H9 (cell line): ENCODE measurements around the gene TTC17. TPM values are rescaled to one million over a fixed set of nuclear protein-coding genes. Genes with fewer than 3 reads are reported as not detected.

Experiments
- DNase-seq: peaks from one replicate; pipeline ENCODE4 v3.0.0-alpha.2; 2017
- H2AFZ ChIP-seq: one replicate; pipeline ENCODE4 v1.6.1; 2013; ENCODE audit warnings: mild to moderate bottlenecking, low read length, control low read depth, moderate library complexity
- H2AK5ac ChIP-seq: 2 replicates; pipeline ENCODE4 v1.6.1; 2013; ENCODE audit warnings: low read length, control low read depth, mixed read lengths; ENCODE audit not compliant: insufficient read length
- H2BK120ac ChIP-seq: one replicate; pipeline ENCODE4 v1.6.1; 2013; ENCODE audit warnings: low read depth, mild to moderate bottlenecking, low read length, control low read depth, inconsistent platforms; ENCODE audit not compliant: poor library complexity, severe bottlenecking
- H2BK12ac ChIP-seq: 2 replicates; pipeline ENCODE4 v1.6.1; 2013; ENCODE audit warnings: low read length, control low read depth, mixed read lengths, low read depth; ENCODE audit not compliant: insufficient read length
- H2BK15ac ChIP-seq: 2 replicates; pipeline ENCODE4 v1.6.1; 2013; ENCODE audit warnings: low read depth, low read length, control low read depth
- H2BK20ac ChIP-seq: one replicate; pipeline ENCODE4 v1.6.1; 2013; ENCODE audit warnings: low read depth, mild to moderate bottlenecking, low read length, control low read depth, inconsistent platforms; ENCODE audit not compliant: poor library complexity, severe bottlenecking
- H2BK5ac ChIP-seq: 2 replicates; pipeline ENCODE4 v1.6.1; 2013; ENCODE audit warnings: low read length, control low read depth, mixed read lengths; ENCODE audit not compliant: insufficient read length
- H3K14ac ChIP-seq: 2 replicates; pipeline ENCODE4 v1.6.1; 2013; ENCODE audit warnings: low read length, control low read depth; ENCODE audit not compliant: insufficient read depth
- H3K18ac ChIP-seq: 2 replicates; pipeline ENCODE4 v1.6.1; 2013; ENCODE audit warnings: low read depth, mild to moderate bottlenecking, mixed read lengths, low read length, control low read depth; ENCODE audit not compliant: insufficient read length
- H3K23ac ChIP-seq: 2 replicates; pipeline ENCODE4 v1.6.1; 2013; ENCODE audit warnings: low read length, control low read depth, mixed read lengths, low read depth; ENCODE audit not compliant: insufficient read length
- H3K23me2 ChIP-seq: 2 replicates; pipeline ENCODE4 v1.6.1; 2013; ENCODE audit warnings: low read depth, mild to moderate bottlenecking, mixed read lengths, low read length, control low read depth; ENCODE audit not compliant: insufficient read length, poor library complexity, severe bottlenecking
- H3K27ac ChIP-seq: 2 replicates; pipeline ENCODE4 v1.5.1; 2013; ENCODE audit warnings: low read length, control low read depth, mixed read lengths, low read depth; ENCODE audit not compliant: insufficient read length
- H3K27me3 ChIP-seq: 2 replicates; pipeline ENCODE4 v1.6.1; 2013; ENCODE audit warnings: low read length, control low read depth, inconsistent platforms; ENCODE audit not compliant: insufficient read depth
- H3K4ac ChIP-seq: 2 replicates; pipeline ENCODE4 v1.6.1; 2013; ENCODE audit warnings: low read depth, mild to moderate bottlenecking, control low read depth, inconsistent platforms, low read length, moderate library complexity
- H3K4me1 ChIP-seq: 2 replicates; pipeline ENCODE4 v1.6.1; 2013; ENCODE audit warnings: low read length, control low read depth, inconsistent platforms; ENCODE audit not compliant: insufficient read depth
- H3K4me2 ChIP-seq: 2 replicates; pipeline ENCODE4 v1.6.1; 2013; ENCODE audit warnings: low read length, control low read depth, mixed read lengths; ENCODE audit not compliant: insufficient read length, insufficient read depth
- H3K56ac ChIP-seq: 2 replicates; pipeline ENCODE4 v1.6.1; 2013; ENCODE audit warnings: low read depth, mild to moderate bottlenecking, mixed read lengths, low read length, control low read depth; ENCODE audit not compliant: insufficient read length
- H3K79me1 ChIP-seq: 2 replicates; pipeline ENCODE4 v1.6.1; 2013; ENCODE audit warnings: low read depth, mild to moderate bottlenecking, moderate library complexity, low read length, control low read depth, inconsistent platforms; ENCODE audit not compliant: insufficient read depth, poor library complexity, severe bottlenecking
- H3K79me2 ChIP-seq: 2 replicates; pipeline ENCODE4 v1.6.1; 2013; ENCODE audit warnings: low read length, control low read depth, inconsistent platforms; ENCODE audit not compliant: insufficient read depth
- H3K9ac ChIP-seq: 2 replicates; pipeline ENCODE4 v1.6.1; 2013; ENCODE audit warnings: low read length, control low read depth, mixed read lengths; ENCODE audit not compliant: insufficient read length; ENCODE audit errors: extremely low read depth
- H3K9me3 ChIP-seq: one replicate; pipeline ENCODE4 v1.6.1; 2013; ENCODE audit warnings: low read depth, low read length, inconsistent platforms; ENCODE audit not compliant: control insufficient read depth
- H3T11ph ChIP-seq: one replicate; pipeline ENCODE4 v1.6.1; 2013; ENCODE audit warnings: mild to moderate bottlenecking, low read length, control low read depth, inconsistent platforms
- H4K20me1 ChIP-seq: one replicate; pipeline ENCODE4 v1.6.1; 2013; ENCODE audit not compliant: control insufficient read depth, insufficient read length, insufficient read depth
- H4K5ac ChIP-seq: 2 replicates; pipeline ENCODE4 v1.6.1; 2013; ENCODE audit warnings: low read depth, mild to moderate bottlenecking, mixed read lengths, low read length, control low read depth; ENCODE audit not compliant: insufficient read length
- H4K8ac ChIP-seq: replicated peaks from 2 replicates; pipeline ENCODE4 v1.6.1; 2013; ENCODE audit warnings: low read length, control low read depth, mixed read lengths, low read depth; ENCODE audit not compliant: insufficient read length
- H4K91ac ChIP-seq: 2 replicates; pipeline ENCODE4 v1.6.1; 2013; ENCODE audit warnings: low read depth, mild to moderate bottlenecking, moderate library complexity, mixed read lengths, low read length, control low read depth; ENCODE audit not compliant: insufficient read length
- H3K27ac Mint-ChIP-seq, 3 experiments: 2 replicates in 2 of 3; 3 replicates in 1 of 3; pipeline ENCODE4 v1.8.0; 2020 to 2021; ENCODE audit warnings: mixed read lengths in 3 of 3, mild to moderate bottlenecking in 1 of 3, moderate library complexity in 1 of 3
- H3K27me3 Mint-ChIP-seq: 2 replicates; pipeline ENCODE4 v1.8.0; 2021; ENCODE audit warnings: low read depth, mild to moderate bottlenecking, moderate library complexity, mixed read lengths
- H3K36me3 Mint-ChIP-seq, 3 experiments: 2 replicates in 2 of 3; 3 replicates in 1 of 3; pipeline ENCODE4 v1.8.0; 2020 to 2021; ENCODE audit warnings: low read depth in 3 of 3, mixed read lengths in 3 of 3; ENCODE audit not compliant: insufficient read depth in 1 of 3
- H3K4me1 Mint-ChIP-seq, 2 experiments: 2 replicates each; pipeline ENCODE4 v1.8.0; 2020; ENCODE audit warnings: mixed read lengths in 2 of 2
- H3K4me3 Mint-ChIP-seq, 2 experiments: 2 replicates in 1 of 2; 3 replicates in 1 of 2; pipeline ENCODE4 v1.8.0; 2020 to 2021; ENCODE audit warnings: mild to moderate bottlenecking in 2 of 2, mixed read lengths in 2 of 2, moderate library complexity in 1 of 2
- H3K9me3 Mint-ChIP-seq, 2 experiments: 2 replicates in 1 of 2; 3 replicates in 1 of 2; pipeline ENCODE4 v1.8.0; 2020; ENCODE audit warnings: mild to moderate bottlenecking in 2 of 2, mixed read lengths in 2 of 2, moderate library complexity in 1 of 2
- WGBS: extraction: QIAGEN DNeasy Blood & Tissue Kit; methylation state at CpG from one replicate; pipeline ENCODE4 v1.1.7; 2013; ENCODE audit warnings: missing lambda C conversion rate, low lambda C conversion rate, mixed read lengths; ENCODE audit not compliant: insufficient read length; ENCODE audit errors: extremely low coverage; 5-methylcytosine and 5-hydroxymethylcytosine counted together
- total RNA-seq: library from RNA; stranded (reverse); gene quantifications from 2 replicates; pipeline ENCODE4 v1.2.1, GENCODE V29; 2021
- TF ChIP-seq, protein P1 (sequence below): fragments of 200-600 bp; sonication (generic); conservative IDR thresholded peaks from 3 replicates; pipeline ENCODE4 v1.8.0; 2021; ENCODE audit warnings: antibody characterized with exemption, mild to moderate bottlenecking

The TTC17 gene
- total RNA-seq, 1 experiment from 2014 or later = 68.5 TPM

DNA sequence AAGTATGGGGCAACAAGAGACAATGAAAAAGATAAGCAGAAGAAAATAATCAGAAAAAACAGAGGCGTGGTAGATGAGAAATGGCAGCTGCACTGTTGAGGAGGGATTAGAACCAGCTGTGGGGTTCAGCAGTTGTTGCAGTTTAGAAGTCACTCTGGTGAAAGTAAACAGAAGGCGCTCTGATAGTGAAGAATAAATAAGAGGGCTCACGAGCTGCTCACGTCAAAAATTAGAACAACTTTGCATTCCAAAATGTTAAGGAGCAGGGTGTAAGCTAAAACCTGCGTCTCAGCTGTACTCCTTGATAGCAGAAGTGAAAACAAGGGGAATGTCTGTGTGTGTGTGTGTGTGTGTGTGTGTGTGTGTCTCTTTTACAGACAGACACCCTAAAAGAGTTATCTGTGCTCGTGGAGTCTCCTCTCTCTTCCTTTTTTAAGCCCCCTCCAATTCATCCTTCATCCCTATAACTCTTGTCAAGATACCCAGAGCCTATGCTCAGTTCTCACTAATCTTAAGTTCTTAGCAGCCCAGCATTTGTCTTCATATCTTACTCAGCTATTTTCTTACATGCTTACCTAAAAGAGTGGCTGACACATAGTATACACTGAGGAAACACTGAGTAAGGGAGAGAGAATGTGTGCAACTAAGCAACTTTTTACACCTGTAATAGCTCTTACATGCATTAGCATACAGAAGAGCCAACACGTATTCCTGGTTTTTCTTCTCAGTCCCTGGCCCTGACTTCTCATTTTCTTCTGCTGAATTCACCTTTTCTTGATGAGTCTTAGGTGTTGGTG, 8.9 kb downstream of the TTC17 start:
- no peak overlapping the region for H3K14ac ChIP-seq
- H3K9ac ChIP-seq = no peak overlapping the region
- peaks cover 7% of the 10 kb centered on the region for H3K79me1 ChIP-seq
- peaks cover 47% of the 10 kb centered on the region; the same call in 1 of the 2 replicates for H3K79me2 ChIP-seq
- no peak overlapping the region for H3K23ac ChIP-seq
- H3K27ac ChIP-seq = no peak overlapping the region
- H3K9me3 Mint-ChIP-seq = no peaks in the 10 kb centered on the region
- H4K20me1 ChIP-seq = no peaks in the 10 kb centered on the region
- no peaks in the 10 kb centered on the region for H3K27me3 Mint-ChIP-seq
- H4K5ac ChIP-seq = no peak overlapping the region
- DNase-seq = no peak
- H3K4me1 ChIP-seq = no peaks in the 10 kb centered on the region
- no peak overlapping the region for H3K4me3 Mint-ChIP-seq
- no CpG with 5 or more reads among the region's 7 CpGs for WGBS
- H3K36me3 Mint-ChIP-seq = peaks cover 6 to 42% (median 23%) of the 10 kb centered on the region in 3 experiments
- no peak overlapping the region for H3T11ph ChIP-seq
- H3K56ac ChIP-seq = no peak overlapping the region
- no peak overlapping the region for H4K8ac ChIP-seq
- H3K23me2 ChIP-seq = no peaks in the 10 kb centered on the region
- H2BK20ac ChIP-seq = no peak overlapping the region
- H2BK12ac ChIP-seq = no peak overlapping the region
- no peak overlapping the region for H2BK15ac ChIP-seq
- H3K27ac Mint-ChIP-seq = no peak overlapping the region
- no peaks in the 10 kb centered on the region for H3K27me3 ChIP-seq
- H4K91ac ChIP-seq = no peak overlapping the region
- no peaks in the 10 kb centered on the region; a peak in 1 of 4 replicates for H3K4me1 Mint-ChIP-seq
- H3K18ac ChIP-seq = no peak overlapping the region
- H3K9me3 ChIP-seq = no peaks in the 10 kb centered on the region
- TF ChIP-seq, protein P1, sequence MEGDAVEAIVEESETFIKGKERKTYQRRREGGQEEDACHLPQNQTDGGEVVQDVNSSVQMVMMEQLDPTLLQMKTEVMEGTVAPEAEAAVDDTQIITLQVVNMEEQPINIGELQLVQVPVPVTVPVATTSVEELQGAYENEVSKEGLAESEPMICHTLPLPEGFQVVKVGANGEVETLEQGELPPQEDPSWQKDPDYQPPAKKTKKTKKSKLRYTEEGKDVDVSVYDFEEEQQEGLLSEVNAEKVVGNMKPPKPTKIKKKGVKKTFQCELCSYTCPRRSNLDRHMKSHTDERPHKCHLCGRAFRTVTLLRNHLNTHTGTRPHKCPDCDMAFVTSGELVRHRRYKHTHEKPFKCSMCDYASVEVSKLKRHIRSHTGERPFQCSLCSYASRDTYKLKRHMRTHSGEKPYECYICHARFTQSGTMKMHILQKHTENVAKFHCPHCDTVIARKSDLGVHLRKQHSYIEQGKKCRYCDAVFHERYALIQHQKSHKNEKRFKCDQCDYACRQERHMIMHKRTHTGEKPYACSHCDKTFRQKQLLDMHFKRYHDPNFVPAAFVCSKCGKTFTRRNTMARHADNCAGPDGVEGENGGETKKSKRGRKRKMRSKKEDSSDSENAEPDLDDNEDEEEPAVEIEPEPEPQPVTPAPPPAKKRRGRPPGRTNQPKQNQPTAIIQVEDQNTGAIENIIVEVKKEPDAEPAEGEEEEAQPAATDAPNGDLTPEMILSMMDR = no peak
- no peak overlapping the region for H2BK5ac ChIP-seq
- no peak overlapping the region for H3K4ac ChIP-seq
- no peak overlapping the region for H2AK5ac ChIP-seq
- no peak overlapping the region for H2AFZ ChIP-seq
- H2BK120ac ChIP-seq = no peak overlapping the region
- no peak overlapping the region for H3K4me2 ChIP-seq
